Activated CD8-positive, alpha-beta T cell treated with anti-CD3 and anti-CD28 coated beads for 36 hours (primary cell): ENCODE measurements around the gene PPP1R11. TPM values are rescaled to one million over a fixed set of nuclear protein-coding genes. Genes with fewer than 3 reads are reported as not detected.
A peak's percentile ranks its signal among the peaks of the same experiment; 100 is the strongest.

Experiments
- ATAC-seq: fragments of 200-7000 bp; cut with Tn5 transposase; one replicate; pipeline ENCODE4 v1.10.0; 2021; ENCODE audit warnings: mild to moderate bottlenecking, moderate library complexity
- CTCF ChIA-PET: fragments of 350-600 bp; sonication (Branson Sonifier 250); formaldehyde crosslinking; loops from one replicate; lab custom pipeline; 2021; ENCODE audit warnings: antibody characterized with exemption; lab: Charles Lee
- POLR2A ChIA-PET: fragments of 350-600 bp; sonication (Branson Sonifier 250); formaldehyde crosslinking; loops from one replicate; lab custom pipeline; 2021; ENCODE audit warnings: antibody characterized with exemption; lab: Charles Lee
- DNase-seq: peaks from one replicate; pipeline ENCODE4 v3.0.0-alpha.2; 2020
- H3K27ac Mint-ChIP-seq: one replicate; pipeline ENCODE4 v1.8.0; 2021; ENCODE audit warnings: mild to moderate bottlenecking, mixed read lengths
- H3K27me3 Mint-ChIP-seq: one replicate; pipeline ENCODE4 v1.8.0; 2021; ENCODE audit warnings: mixed read lengths
- H3K36me3 Mint-ChIP-seq: one replicate; pipeline ENCODE4 v1.8.0; 2021; ENCODE audit warnings: low read depth, mixed read lengths
- H3K4me1 Mint-ChIP-seq: one replicate; pipeline ENCODE4 v1.8.0; 2021; ENCODE audit warnings: low read depth, mixed read lengths
- H3K4me3 Mint-ChIP-seq: one replicate; pipeline ENCODE4 v1.8.0; 2021; ENCODE audit warnings: mild to moderate bottlenecking, moderate library complexity, mixed read lengths
- H3K9me3 Mint-ChIP-seq: one replicate; pipeline ENCODE4 v1.8.0; 2021; ENCODE audit warnings: mixed read lengths
- intact Hi-C: fragments of 100-400 bp; cut with micrococcal nuclease; formaldehyde crosslinking; loops from one replicate; pipeline ENCODE4 v1.10.0; 2022
- total RNA-seq, 2 experiments: library from RNA; stranded (reverse); gene quantifications; one replicate each; pipeline ENCODE4 v1.2.3, GENCODE V29; 2021
- TF ChIP-seq, protein P1 (sequence below): fragments of 200-600 bp; IDR thresholded peaks from one replicate; pipeline ENCODE4 v1.8.0; 2022; ENCODE audit warnings: antibody characterized with exemption, mild to moderate bottlenecking

The PPP1R11 gene
- total RNA-seq, 2 experiments from 2014 or later = 33.8 to 34.1 TPM

DNA sequence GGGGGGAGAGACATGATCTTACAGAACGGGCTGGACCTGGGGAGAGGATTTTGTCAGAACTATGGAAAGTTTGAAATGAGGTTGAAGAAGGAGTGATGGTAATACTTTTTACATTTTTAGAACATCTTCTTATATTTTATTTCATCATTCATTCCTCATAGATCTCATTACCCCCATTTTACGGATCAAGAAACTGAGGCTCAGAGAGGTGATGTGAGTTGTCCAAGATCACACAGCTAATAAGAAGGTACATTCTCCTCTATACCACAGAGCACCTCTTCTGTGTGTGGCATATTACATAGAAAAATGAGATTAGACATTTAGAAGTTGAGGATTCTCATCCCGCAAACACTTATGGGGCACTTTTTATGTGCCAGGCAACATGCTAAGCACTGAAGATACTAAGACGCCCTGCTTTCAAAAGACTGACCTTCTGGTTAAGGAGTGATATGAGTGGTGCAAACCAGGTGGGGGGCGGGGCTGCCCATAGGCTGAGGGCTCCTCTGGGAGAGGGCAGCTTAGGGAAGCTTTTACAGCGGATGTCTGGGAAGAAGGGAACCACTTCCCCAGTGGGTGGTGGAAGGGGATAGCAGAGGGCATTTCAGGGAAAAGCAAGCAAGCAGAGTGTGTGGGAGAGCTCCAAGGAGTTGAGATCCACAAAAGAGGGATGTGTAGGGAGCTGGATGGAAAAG lies 26.0 kb downstream of the PPP1R11 start:
- Mint-ChIP-seq H3K27ac (no peak overlapping the region), H3K9me3 (no peaks in the 10 kb centered on the region), H3K27me3 (peaks cover 51% of the 10 kb centered on the region), H3K36me3 (no peaks in the 10 kb centered on the region), H3K4me3 (no peak overlapping the region), H3K4me1 (peaks cover 5% of the 10 kb centered on the region)
- ChIA-PET POLR2A (interaction anchor here (0.6 kb wide), 1 partner anchor 1343 kb away, joined by 3 read pairs; no protein-coding TSS in a partner anchor), CTCF (interaction anchor here (1.1 to 4.7 kb wide), 2 partner anchors 11 to 38 kb away, joined by 3 to 28 read pairs; no protein-coding TSS in a partner anchor)
- ATAC-seq (no peak), DNase-seq (no peak)
- intact Hi-C loops = no loop called here
- TF ChIP-seq, protein P1, sequence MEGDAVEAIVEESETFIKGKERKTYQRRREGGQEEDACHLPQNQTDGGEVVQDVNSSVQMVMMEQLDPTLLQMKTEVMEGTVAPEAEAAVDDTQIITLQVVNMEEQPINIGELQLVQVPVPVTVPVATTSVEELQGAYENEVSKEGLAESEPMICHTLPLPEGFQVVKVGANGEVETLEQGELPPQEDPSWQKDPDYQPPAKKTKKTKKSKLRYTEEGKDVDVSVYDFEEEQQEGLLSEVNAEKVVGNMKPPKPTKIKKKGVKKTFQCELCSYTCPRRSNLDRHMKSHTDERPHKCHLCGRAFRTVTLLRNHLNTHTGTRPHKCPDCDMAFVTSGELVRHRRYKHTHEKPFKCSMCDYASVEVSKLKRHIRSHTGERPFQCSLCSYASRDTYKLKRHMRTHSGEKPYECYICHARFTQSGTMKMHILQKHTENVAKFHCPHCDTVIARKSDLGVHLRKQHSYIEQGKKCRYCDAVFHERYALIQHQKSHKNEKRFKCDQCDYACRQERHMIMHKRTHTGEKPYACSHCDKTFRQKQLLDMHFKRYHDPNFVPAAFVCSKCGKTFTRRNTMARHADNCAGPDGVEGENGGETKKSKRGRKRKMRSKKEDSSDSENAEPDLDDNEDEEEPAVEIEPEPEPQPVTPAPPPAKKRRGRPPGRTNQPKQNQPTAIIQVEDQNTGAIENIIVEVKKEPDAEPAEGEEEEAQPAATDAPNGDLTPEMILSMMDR = no peak

DNA sequence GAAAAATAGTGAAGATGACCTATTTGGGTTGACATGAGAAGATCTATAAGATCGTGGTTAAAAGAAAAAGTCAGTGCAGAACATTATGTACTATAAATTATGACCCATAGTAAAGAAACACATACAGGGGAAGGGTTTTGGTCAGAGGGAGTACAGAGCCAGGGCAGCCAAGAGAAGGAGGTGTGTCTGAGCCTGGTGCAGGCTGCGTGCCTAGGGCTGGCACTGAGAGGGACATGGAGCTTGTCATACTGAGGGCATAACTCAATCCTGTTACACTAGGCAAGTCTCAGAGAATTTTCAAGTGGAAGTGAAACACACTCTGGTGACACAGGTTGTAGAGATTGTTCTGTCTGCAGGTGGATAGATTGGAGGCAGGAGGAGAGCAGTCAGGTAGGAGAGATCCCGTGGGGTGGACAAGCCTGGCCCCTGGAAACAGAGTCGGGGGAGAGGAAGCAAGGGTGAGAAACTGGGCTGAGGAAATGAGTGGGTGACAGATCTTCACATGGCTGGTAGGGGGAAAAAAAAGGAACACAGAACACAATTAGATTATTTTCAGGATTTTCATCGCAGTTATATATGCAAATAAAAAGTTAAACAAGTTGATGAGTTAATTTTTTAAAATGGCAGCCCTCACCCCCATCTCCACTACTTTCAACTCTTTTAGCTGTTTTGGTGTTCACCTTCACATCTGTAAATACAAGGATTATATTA lies 27.1 kb downstream of the PPP1R11 start:
- Mint-ChIP-seq H3K4me1 (peaks cover 9% of the 10 kb centered on the region), H3K27ac (no peak overlapping the region), H3K4me3 (no peak overlapping the region), H3K36me3 (no peaks in the 10 kb centered on the region), H3K27me3 (peaks cover 54% of the 10 kb centered on the region), H3K9me3 (no peaks in the 10 kb centered on the region)
- CTCF ChIA-PET = interaction anchor here (0.5 to 4.7 kb wide), 5 partner anchors 9 to 291 kb away, joined by 3 to 28 read pairs (median 3); no protein-coding TSS in a partner anchor
- DNase-seq (no peak), ATAC-seq (no peak)
- TF ChIP-seq, protein P1 = no peak
- intact Hi-C loops = no loop called here
- POLR2A ChIA-PET = no interaction called here

DNA sequence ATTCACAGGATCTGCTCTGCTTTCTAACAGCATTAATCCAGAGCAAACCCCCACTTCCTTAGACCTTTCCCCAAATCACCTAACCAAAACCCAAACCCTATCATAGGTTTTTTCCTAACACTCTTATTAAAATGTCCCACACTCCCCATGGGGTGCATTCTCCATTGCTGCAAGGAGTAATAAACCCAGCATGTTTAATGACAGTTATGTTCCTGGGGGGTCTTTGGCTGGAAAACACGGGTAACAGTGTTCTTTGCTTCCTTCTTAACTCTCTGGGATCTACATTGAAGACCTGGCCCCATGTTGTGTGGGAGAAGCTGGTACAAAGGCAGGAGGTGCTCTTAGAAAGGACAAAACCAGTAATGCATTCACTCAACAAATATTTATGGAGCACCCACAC lies 29.8 kb downstream of the PPP1R11 start:
- intact Hi-C loops = no loop called here
- peaks cover 26% of the 10 kb centered on the region for H3K4me1 Mint-ChIP-seq
- no peak for DNase-seq
- CTCF ChIA-PET = interaction anchor here (1.2 to 3.2 kb wide), 2 partner anchors 34 to 314 kb away, joined by 3 to 18 read pairs; no protein-coding TSS in a partner anchor
- no peaks in the 10 kb centered on the region for H3K9me3 Mint-ChIP-seq
- peaks cover 58% of the 10 kb centered on the region for H3K27me3 Mint-ChIP-seq
- POLR2A ChIA-PET = no interaction called here
- ATAC-seq = no peak
- H3K4me3 Mint-ChIP-seq = no peak overlapping the region
- H3K36me3 Mint-ChIP-seq = no peaks in the 10 kb centered on the region
- H3K27ac Mint-ChIP-seq = no peak overlapping the region
- TF ChIP-seq, protein P1 = no peak

DNA sequence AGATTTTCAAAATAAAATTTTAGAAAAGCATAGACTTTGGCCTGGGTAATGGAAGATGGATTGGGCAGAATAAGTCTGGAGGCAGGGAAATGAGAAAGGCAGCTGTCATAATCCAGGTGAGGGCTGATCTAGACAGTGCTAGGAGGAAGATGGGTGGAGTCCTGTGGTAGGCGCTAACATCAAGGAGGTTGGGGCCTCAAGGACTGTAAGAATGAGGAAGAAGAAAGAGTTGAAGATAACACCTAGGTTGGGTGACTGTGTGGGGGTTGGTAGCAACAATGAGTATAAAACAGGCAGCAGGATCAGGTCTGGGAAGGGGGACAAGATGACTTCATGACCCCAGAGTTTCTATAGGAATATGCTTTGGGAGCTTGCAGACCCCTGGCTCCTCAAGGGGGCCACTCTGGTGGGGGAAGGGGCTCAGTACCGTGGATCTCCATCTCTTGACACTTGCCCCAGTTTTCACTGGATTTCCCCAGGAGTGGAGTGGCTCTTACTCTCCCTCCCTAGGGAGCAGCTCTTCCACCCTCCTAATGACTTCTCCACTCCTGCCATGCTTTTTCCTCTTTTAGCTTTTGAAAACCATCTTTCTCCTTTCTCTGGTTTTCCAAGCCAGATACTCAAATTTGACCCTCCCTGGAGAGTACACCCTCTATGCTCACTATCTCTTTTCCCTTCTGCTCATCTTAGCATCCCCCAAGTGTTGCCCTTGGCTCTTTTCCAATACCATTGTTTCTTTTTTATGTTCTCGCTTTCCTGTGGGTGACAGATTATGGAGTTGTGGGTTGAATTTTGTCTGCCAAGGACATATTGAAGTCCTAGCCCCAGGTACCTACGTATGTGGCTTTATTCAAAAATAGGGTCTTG lies 31.1 kb downstream of the PPP1R11 start:
- DNase-seq (peak; percentile 17), ATAC-seq (no peak)
- Mint-ChIP-seq H3K36me3 (no peaks in the 10 kb centered on the region), H3K27me3 (peaks cover 51% of the 10 kb centered on the region), H3K4me1 (peaks cover 35% of the 10 kb centered on the region), H3K4me3 (no peak overlapping the region), H3K27ac (no peak overlapping the region), H3K9me3 (no peaks in the 10 kb centered on the region)
- TF ChIP-seq, protein P1 = no peak
- intact Hi-C loops = no loop called here
- CTCF ChIA-PET = interaction anchor here (3.2 kb wide), 1 partner anchor 33 kb away, joined by 18 read pairs; no protein-coding TSS in a partner anchor
- POLR2A ChIA-PET = interaction anchor here (0.8 to 1.4 kb wide), 2 partner anchors 37 to 93 kb away, joined by 3 to 4 read pairs; partner anchors contain the start of gene POLR1H
